Stimulated activated CD4-positive, alpha-beta T cell treated with anti-CD3 and anti-CD28 coated beads, TNF-alpha, amount 100 ng/mL, for 48 hours (primary cell): ENCODE measurements around the gene SSUH2.
"Not testable (repeated sequence)": the region's sequence is repeated elsewhere in the genome, so short reads cannot be mapped to it uniquely, and the experiment has no call there.

Experiments used
- DNase-seq, 3 donors: peaks; one replicate each; pipeline ENCODE4 v3.0.0-alpha.2; 2020; ENCODE audit warnings: low read depth in 3 of 3

SSUH2 gene

DNA sequence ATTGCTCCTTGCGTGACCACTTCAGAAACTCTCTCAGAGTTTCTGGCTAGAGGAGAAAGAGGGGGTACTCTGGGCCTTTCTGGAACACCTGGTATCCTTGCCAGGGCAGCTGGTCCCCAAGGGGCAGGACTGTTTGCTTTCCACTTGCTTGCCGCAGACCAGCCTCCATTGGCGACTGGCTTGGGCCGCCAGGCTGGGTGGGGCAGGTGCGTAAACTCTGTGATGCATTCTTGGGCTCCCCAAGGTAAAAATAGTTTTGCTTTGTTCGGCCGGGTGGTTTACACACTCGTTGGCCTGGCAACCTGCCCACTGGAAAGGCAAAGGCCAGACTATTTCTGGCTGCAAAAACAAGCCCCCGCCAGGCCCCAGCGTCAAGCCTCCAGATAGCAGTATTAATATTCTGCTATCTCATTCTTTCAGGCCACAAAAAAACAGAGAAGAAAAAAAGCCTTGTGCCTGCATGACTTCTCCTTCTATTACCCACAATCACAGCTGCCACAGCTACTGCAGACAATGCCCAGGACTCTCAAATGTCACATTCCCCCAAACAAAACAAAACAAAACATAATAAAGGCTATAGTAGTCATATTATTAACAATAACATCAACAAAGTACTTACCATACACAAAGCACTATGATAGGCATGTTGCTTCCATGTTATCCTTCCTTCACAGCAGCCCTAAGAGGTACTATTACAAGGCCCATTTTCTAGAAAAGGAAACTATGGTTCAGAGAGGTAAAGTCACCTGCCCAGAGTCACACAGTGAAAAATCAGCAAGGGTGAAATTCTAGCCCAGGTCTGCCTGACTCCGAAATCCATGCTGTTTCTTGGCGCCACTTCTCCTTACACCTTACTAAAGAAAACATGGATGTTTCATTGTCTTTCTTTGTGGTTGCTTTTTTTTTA lies 14.0 kb upstream of the SSUH2 start:
- no peak for DNase-seq

DNA sequence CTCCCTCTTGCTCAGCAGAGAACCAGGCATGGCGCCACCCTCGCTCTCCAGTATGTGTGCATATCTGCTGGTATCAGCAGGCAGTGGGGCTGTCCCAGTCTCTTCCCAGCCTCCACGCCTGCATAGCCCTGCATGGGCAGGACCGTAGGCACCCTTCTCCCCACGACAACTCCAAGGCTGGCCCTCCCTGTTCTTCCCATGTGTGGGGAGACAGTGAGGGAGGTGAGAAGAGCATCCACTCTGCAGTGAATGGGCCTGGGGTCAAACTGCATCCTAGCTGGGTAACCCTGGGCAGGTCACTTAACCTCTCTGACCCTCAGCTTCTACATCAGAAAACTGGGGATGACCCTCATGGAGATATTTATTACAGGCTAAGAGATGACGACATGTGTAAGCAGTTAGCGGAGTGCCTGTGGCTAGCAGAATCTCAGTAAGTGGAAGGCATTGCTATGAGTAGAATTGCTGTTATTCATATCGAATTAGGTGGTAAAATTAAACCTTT lies 13.3 kb upstream of the SSUH2 start:
- DNase-seq: no peak

DNA sequence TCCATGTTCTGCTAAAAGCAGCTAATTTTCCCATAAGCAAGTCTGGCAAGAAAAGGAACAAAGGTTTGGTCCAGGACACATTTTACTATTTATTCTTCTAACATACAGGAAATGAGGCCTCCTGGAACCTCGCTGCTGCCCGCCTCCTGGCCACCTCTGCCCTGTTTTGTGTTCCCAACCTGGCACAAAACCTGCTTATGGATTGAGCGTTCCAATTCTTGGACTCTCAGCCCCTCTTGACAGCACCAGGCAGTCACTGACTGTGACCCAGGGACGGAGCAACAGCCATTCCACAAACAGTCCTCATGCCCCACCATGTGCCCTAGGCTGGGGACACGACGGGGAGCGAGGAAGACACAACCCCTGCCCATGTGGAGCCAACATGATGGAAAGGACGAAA lies 11.6 kb upstream of the SSUH2 start:
- DNase-seq: no peak

DNA sequence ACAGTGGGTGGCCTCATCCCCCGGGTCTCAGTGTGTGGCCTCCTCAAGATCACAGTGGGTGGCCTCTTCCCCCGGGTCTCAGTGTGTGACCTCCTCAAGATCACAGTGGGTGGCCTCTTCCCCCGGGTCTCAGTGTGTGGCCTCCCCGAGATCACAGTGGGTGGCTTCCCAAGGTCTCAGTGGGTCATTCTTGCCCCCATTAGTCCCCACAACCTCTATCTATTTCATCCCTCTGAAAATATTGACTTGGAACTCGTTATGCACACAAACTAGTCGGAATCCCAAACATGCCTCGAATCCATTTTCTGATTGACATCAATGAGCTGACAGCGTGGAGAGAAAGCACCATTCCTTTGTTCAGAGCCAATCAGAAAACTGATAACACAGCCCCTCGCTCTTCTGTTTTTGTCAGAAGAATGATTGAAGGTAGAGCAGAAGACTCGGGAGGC lies 10.8 kb upstream of the SSUH2 start:
- DNase-seq: no peak

DNA sequence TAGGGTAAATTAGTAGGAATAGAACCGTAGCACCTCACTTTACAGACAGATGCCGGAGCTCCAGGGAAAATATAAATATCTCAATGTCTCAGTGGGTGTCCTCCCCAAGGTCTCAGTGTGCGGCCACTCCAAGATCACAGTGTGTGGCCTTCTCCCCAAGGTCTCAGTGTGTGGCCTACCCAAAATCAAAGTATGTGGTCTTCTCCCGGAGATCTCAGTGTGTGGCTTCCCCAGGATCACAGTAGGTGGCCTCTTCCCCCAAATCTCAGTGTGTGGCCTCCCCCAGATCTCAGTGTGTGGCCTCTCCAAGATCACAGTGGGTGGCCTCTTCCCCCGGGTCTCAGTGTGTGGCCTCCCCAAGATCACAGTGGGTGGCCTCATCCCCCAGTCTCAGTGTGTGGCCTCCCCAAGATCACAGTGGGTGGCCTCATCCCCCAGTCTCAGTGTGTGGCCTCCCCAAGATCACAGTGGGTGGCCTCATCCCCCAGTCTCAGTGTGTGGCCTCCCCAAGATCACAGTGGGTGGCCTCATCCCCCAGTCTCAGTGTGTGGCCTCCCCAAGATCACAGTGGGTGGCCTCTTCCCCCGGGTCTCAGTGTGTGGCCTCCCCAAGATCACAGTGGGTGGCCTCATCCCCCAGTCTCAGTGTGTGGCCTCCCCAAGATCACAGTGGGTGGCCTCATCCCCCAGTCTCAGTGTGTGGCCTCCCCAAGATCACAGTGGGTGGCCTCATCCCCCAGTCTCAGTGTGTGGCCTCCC lies 10.2 kb upstream of the SSUH2 start:
- not testable (repeated sequence) for DNase-seq

DNA sequence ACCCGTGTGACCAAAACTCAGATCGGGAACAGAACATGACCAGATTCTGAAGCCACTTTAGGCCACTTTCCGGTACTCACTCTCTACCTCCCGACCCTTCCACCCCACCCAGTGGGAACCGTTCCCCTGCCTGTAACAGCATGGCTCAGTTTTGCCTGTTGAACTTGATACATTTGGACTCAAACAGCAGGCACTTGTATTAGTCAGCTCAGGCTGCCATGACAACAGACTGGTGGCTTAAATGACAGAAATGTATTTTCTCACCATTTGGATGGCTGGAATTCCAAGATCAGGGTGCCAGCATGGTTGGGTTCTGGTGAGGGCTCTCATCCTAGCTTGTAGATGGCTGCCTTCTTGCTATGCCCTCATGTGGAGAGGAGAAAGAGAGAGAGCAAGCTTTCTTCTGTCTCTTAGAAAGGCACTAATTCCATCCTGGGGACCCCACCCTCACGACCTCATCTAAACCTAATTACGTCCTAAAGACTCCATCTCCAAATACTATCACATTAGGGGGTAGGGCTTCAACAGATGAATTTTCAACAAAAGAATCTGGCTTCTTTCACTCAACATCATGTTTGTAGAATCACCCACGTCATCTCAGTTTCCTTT lies 9.3 kb upstream of the SSUH2 start:
- no peak for DNase-seq

DNA sequence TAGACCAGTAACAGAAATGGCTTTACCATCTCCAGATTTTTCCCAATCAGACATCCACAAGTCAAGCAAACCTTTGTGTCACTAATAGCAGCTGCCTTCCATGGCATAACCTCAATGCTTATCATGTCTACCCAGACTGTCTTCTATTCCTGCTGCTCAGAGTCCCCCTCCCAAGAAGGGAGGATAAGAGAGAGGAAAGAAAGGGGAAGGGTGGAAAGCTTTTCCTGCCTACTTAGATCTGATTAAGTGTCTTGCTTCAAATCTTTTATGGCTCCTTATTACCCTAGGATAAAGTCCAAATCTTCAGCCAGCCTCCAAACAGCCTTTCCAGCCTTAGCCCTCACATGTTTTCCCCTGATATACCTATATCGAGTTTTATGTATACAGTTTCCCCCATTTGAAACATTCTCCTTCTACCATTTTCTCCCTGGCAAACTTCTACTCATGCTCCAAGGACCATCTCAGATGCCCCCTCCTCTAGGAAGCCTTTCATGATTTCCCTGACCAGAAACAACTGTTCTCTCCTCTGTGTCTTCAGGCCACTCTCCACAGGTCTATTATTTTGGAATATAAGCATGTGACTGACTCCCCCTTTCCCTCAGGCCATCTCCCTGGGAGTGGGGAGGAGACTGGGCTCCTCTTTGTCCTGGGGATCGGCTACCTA lies 7.9 kb upstream of the SSUH2 start:
- no peak for DNase-seq

DNA sequence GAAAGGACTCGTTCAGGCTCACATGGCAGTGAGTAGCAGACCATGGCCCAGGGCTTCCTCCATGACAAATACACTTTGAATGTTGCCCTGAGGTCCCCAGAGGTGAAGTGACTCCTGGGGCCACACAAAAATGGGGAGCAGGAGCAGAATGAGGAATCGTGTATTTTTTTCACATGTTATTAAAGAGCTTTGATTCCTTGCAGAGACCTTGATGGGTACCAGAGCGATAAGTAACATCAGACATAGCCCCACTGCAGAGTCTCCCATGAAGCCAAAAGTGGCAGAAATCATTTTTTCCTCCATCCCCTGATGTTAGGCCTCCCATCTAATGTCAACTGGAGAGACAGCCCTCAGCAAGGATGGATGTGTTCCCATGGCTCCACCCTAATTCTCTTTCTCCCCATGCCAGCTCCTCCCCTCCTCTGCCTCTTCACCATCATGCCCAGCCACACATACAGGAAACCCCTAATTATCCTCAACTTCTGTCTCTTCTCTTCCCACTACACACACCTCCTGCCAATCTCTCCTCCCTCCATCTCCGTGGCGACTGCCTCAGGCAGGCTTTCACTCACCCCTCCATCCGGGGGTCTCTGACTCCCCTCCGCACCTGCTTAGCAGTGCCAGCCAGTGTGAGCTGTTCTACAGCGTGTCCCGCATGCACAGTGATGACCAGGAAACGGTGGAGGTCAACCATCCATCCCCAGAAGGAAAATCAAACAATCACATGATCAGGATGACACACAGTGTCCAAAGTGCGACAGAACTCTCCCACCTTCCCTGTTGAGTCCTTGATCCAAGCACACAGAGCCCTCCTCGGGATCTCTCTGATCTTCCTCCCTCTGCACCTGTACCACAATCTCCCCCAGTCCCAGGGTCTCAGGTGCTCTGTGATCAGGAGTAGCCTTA lies 7.1 kb upstream of the SSUH2 start:
- no peak for DNase-seq

DNA sequence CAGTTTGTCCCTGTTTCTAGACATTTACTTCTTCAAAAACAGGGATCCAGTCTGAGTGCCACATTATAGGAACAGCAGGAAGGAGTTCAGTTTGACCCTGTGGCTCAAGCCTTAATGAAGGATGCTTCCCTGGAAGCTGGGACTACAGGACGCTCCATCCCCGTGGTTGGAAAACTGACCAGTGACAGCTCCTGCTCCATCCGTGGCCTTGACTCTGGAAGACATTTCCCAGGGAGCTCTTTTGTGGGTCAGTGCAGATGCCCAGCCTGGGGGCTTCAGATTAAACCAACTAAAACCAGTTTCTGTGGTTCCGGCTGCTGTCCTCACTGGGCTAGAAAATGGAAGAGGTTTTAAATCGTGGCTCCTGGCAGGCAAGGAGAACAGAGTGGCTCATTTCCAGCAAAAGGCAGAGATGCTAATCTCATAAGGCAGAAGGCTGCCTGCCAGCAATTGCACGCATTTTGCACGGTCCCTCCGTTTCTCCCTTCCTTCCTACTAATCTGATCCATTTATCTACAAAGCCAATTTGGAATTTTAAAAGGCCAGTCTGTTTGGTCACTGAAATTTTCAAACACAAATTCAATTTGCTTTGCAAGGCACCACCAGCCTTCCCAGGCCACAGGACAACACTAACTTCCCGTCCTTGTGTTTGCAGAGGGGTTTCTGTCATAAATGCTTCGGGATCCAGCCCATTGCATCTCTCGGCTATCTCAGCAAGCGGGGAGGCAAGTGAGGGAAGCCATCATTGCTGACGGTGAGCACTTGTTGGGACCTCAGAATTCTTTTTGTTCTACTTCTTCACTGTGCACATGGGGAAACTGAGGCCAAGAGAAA lies 6.2 kb upstream of the SSUH2 start:
- DNase-seq: no peak

DNA sequence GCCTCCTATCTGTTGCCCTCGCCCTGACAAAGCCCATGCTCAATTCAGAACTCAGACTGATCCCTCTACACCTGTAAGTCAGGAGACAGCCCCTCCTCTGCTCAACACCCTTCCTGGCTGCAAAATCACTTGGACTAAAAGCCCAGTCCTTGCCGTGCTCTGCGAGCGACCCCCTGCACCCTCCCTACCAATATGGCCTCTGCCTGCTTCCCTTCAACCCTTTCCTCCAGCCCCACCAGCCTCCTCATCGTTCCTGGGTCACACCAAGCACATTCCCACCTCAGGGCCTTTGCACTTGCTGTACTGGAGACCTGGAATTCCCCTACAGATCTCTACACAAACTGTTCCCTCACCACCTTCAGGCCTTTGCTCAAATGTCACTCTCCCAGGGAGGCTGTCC lies 5.2 kb upstream of the SSUH2 start:
- DNase-seq: no peak

DNA sequence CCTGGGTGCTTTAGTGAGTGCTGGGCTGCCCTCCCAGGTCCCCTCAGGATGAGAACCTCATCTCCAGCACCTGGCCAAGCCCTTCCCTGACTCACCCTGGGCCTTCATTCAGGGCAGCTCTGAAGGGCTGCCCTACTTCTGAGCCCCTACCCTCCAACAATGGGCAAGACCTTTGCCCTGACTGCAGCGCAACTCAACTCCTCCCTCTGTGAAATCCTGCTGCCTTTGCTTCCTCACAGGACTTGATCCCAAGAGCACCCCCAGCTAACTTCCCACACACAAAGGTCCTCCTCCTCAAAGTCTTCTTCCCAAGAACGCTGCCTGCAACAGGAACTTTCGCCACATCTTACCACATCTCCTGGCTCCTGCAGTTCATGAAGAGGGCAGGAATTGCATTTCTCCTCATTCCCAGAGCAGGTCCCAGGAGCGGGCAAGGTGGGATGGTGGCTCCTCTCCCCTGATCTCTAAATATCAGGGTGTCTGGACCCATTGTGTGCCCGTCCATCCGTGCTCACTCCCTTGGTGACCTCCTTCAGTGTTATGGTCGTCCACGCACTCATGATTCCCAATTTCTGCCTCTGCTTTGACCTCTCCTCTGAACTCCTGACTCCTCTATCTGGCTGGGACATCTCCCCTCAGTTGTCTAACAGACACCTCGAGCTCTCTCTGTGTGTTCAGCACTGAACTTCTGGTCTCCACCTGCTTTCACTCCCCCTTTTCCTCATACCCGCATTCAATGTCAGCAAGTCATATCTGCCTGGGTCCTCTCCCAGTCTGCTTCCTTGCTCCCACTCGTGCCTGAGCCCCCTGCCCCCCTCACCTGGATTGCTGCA lies 4.5 kb upstream of the SSUH2 start:
- DNase-seq: no peak

DNA sequence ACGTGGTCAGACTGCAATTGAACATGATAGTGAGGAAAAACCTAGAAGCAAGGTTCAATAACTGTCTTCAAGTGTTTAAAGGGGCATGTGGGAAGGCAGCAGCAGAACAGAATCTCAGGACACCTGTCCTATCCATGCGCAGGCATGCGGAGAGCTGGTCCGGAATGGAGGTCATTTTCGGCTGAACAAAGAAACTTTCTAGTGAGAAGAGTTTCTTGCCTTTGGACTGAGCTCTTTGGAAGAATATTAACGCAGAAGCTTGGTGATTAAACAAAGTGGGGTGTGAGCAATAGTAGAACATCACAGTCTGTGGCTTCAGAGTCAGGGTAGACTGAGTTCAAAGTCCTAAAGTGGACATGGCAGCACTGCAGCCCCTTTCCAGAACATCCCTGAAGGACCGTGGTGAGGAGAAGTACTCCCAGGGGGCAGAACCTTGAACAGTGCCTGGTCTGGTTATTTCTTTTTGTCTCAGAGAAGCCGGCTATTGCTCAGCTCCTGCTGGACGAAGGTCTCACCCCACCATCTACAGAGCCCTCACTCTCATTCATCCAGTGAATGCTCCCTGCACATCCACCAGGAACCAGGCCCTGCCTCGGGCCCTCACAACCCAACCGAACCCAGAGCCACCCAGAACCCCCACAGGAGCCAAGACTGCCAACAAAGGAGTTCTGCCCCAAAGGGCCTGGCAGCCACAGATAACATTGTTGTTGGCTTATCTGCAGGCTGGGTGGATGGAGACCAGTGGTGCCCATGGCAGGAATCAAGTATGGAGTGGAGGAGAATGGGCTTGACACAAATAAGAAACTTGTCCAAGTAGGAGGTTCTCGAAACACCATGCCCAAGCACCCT lies 2.8 kb upstream of the SSUH2 start:
- no peak for DNase-seq

DNA sequence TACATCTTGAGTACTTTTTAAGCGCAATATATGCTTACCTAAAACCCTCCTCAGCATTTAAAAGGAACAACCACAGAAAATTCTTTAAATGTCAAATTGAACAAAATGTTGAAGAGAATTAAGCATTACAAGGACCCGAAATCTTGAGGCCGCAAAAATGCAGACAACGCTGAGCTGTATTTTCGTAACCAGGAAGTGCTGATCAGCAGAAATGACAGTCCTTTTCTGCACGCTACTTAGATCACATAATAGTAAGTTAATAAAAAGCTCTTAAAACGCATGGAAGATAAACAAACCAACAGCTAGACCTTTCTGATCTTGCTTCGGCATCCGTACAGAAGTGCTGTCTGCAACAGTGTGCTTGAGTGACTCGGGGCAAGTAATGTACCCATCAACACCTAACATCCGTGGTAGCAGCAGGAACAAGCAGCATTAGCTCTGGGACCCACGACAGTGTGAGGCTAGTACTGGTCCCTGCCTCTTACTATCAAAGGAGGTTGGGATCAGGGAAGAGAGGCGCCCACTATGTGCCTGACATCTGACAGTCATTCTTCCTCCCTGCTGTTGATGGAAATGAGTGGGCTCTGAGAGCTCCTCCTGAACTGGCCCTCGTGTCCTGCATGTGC lies 1.8 kb upstream of the SSUH2 start:
- DNase-seq: no peak

DNA sequence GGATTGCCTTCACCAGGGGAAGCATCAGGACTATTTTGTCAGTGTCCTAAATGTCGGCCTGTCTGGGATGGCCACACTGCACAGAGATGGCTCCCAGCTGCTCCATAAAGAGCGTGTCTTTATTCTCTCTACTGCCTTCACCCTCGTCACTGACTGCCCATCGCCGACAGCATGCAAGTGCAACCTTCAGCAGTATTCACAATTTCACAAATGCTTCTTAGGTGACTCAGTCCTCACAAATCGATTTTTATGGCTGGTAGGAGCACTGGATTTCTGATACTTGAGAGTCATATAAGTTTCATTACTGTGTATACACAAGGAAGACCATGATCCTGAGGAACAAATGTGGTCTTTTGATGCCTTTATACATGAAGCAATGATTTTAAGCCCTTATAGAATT lies 1.1 kb upstream of the SSUH2 start:
- DNase-seq: no peak

DNA sequence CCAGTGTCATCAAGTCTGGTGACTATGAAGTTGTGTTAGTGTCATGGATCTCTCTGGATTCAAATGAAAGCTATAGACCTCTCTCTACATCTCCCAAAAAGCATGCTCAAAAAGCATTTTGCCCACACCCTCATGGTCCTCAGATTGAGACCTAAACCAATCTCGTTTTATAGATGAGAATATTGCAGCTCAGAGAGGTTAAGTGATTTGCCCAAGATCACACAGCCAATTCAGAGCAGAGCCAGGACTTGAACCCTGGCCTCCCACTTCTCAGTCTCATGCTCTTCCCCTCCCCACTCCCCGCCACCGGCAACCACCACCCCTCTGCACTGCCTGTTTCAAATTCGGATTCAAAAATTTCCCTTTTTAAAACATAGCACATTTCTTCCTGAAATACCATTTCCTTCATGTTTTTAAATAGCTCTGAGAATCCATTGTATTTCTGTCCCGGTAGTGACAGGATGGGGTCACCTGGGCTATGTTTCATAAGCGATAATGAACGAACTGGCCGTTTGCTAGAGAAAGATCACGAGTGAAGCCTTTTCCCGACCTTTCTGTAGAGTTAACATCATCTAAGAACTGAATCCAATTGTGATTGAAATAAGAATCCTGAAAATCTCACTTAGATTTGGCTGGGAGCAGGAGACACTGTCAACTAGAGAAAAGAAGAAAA lies 769 bp downstream of the SSUH2 start:
- no peak for DNase-seq

DNA sequence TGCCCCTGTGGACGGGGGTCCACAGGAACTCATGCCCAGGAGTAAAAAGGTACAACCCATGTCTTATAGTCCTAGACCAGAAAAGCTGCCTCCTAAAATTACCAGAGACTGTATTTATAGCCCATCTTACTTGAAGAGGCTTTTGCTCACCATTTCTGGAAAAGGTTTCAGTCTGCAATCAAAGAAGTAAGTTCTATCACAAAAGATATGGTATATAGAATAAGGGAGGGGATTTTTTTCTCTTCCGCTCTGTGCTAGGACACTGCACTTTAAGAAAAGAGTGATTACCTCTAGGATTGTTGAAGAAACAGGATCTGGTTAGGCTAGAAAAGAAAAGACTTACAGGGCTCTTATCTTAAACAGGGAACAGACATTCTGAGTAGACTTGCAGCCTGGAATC lies 2.6 kb downstream of the SSUH2 start:
- DNase-seq: no peak

DNA sequence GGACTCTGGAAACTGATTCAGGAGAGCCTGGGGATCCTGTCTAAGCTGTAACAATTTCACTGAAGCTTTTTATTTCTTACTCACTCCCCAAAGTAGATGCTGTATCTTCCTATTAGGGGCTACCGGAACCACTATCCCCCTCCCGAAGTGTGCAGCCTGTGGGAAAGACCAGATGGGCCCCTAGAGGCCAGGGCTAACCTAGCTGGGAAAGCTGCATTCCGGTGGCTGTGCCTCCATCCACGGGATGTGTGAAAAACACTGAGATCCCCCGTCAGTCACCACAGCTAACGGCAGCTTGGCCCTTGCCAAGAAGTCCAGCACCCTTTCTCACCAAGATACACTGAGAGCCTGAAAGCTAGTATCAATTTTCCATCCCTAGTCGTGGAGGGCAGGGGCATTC lies 3.1 kb downstream of the SSUH2 start:
- no peak for DNase-seq
